ENCODE data around the gene NAA40. TPM values are rescaled to one million over a fixed set of nuclear protein-coding genes. Genes with fewer than 3 reads are reported as not detected.

NAA40 gene
- total RNA-seq, 1 experiment from 2014 or later: 44.9 TPM

- no peak overlapping the region for H3K4me3 Mint-ChIP-seq (ENCODE audit: low read depth, unreplicated experiment)
- no peaks in the 10 kb centered on the region for H3K9me3 Mint-ChIP-seq (ENCODE audit: low read depth, unreplicated experiment)
- H3K27ac Mint-ChIP-seq (ENCODE audit: unreplicated experiment): no peak overlapping the region
- TF ChIP-seq CTCF (IDR thresholded peaks at IDR 0.05; ENCODE audit: unreplicated experiment): no peak
- H3K4me1 Mint-ChIP-seq (ENCODE audit: low read depth, unreplicated experiment): no peaks in the 10 kb centered on the region
- CTCF ChIA-PET: no interaction called here
- no peak for DNase-seq
- no peaks in the 10 kb centered on the region for H3K27me3 Mint-ChIP-seq (ENCODE audit: unreplicated experiment)
- no TSS peak for BruUV-seq (replicated peaks)
- intact Hi-C loops (cut with micrococcal nuclease; ENCODE audit: unreplicated experiment): no loop called here
- peaks cover 74% of the 10 kb centered on the region for H3K36me3 Mint-ChIP-seq (ENCODE audit: insufficient read depth, unreplicated experiment)
These were observed 34.9 kb upstream of the NAA40 start for GRCh38 chr11:63903884-63904283.

- Mint-ChIP-seq H3K27ac (ENCODE audit: unreplicated experiment) (no peak overlapping the region), H3K36me3 (ENCODE audit: insufficient read depth, unreplicated experiment) (peaks cover 66% of the 10 kb centered on the region), H3K9me3 (ENCODE audit: low read depth, unreplicated experiment) (no peaks in the 10 kb centered on the region), H3K4me1 (ENCODE audit: low read depth, unreplicated experiment) (no peaks in the 10 kb centered on the region), H3K27me3 (ENCODE audit: unreplicated experiment) (no peaks in the 10 kb centered on the region), H3K4me3 (ENCODE audit: low read depth, unreplicated experiment) (no peak overlapping the region)
- no peak for DNase-seq
- BruUV-seq (replicated peaks): no TSS peak
- CTCF ChIA-PET: no interaction called here
- no peak for TF ChIP-seq CTCF (IDR thresholded peaks at IDR 0.05; ENCODE audit: unreplicated experiment)
- intact Hi-C loops (cut with micrococcal nuclease; ENCODE audit: unreplicated experiment): no loop called here
These were observed 34.1 kb upstream of the NAA40 start for GRCh38 chr11:63904743-63905142.

- Mint-ChIP-seq H3K27me3 (ENCODE audit: unreplicated experiment) (no peaks in the 10 kb centered on the region), H3K4me1 (ENCODE audit: low read depth, unreplicated experiment) (no peaks in the 10 kb centered on the region), H3K9me3 (ENCODE audit: low read depth, unreplicated experiment) (no peaks in the 10 kb centered on the region), H3K4me3 (ENCODE audit: low read depth, unreplicated experiment) (no peak overlapping the region), H3K27ac (ENCODE audit: unreplicated experiment) (no peak overlapping the region), H3K36me3 (ENCODE audit: insufficient read depth, unreplicated experiment) (peaks cover 61% of the 10 kb centered on the region)
- intact Hi-C loops (cut with micrococcal nuclease; ENCODE audit: unreplicated experiment): no loop called here
- no peak for DNase-seq
- CTCF ChIA-PET: interaction anchor here (1.9 kb wide), 1 partner anchor 29 kb away, joined by 4 read pairs; no protein-coding TSS in a partner anchor
- no peak for TF ChIP-seq CTCF (IDR thresholded peaks at IDR 0.05; ENCODE audit: unreplicated experiment)
- BruUV-seq (replicated peaks): no TSS peak
These were observed 33.6 kb upstream of the NAA40 start for GRCh38 chr11:63905179-63905578.

- no peaks in the 10 kb centered on the region for H3K4me1 Mint-ChIP-seq (ENCODE audit: low read depth, unreplicated experiment)
These were observed 32.7 kb upstream of the NAA40 start for GRCh38 chr11:63906087-63906486.

More at GRCh38 chr11:63906087-63906486, 32.7 kb upstream of the NAA40 start:
- no peak for TF ChIP-seq CTCF (IDR thresholded peaks at IDR 0.05; ENCODE audit: unreplicated experiment)
- Mint-ChIP-seq H3K27me3 (ENCODE audit: unreplicated experiment) (no peaks in the 10 kb centered on the region), H3K9me3 (ENCODE audit: low read depth, unreplicated experiment) (no peaks in the 10 kb centered on the region), H3K4me3 (ENCODE audit: low read depth, unreplicated experiment) (no peak overlapping the region), H3K27ac (ENCODE audit: unreplicated experiment) (no peak overlapping the region), H3K36me3 (ENCODE audit: insufficient read depth, unreplicated experiment) (peaks cover 55% of the 10 kb centered on the region)
- DNase-seq: no peak
- BruUV-seq (replicated peaks): no TSS peak
- intact Hi-C loops (cut with micrococcal nuclease; ENCODE audit: unreplicated experiment): no loop called here
- CTCF ChIA-PET: interaction anchor here (0.5 to 1.9 kb wide), 10 partner anchors 28 to 156 kb away, joined by 3 to 8 read pairs (median 4); partner anchors contain the start of genes MARK2 and NAA40

Measured in Calu3 (cell line).